ENCODE results near the gene EVL. TPM values are rescaled to one million over a fixed set of nuclear protein-coding genes. Genes with fewer than 3 reads are reported as not detected.

EVL gene
- total RNA-seq, 1 donor from 2014 or later = 159 TPM

DNA sequence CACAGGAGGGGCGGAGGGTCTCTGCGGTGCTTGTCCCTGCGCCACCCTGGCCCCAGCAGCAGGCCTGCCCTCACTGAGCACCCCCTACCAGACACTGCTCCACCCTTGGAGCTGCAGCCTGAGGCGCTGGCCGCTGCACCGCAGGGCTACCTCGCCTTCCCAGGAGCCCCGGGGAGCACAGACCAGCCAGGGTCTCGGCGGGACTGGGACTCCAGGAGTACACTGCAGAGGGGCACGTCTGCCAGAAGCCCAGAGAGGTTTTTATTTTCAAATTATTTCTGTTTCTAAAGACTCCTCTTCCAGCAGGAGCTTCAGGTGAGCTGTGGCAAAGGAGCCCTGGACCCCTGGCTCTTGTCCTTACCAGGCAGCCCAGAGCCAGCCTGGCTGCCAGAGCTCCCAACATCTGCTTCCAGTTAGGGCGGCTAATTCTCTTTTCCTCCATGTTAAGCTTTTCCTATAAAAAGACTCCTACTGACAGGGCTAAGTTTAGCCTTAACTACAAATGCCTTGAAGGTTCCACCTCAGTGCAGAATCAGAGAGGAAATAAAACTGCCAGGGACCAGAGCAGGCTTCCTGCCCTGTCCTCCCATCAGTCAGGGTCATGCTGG, 67.8 kb downstream of the EVL start:
- Mint-ChIP-seq H3K27me3 (no peaks in the 10 kb centered on the region), H3K9me3 (no peaks in the 10 kb centered on the region), H3K4me3 (no peak overlapping the region), H3K36me3 (peaks cover 11% of the 10 kb centered on the region), H3K4me1 (ENCODE audit: unreplicated experiment) (peaks cover 18% of the 10 kb centered on the region), H3K27ac (peak overlapping the region; percentile 23)
- TF ChIP-seq, protein P1, sequence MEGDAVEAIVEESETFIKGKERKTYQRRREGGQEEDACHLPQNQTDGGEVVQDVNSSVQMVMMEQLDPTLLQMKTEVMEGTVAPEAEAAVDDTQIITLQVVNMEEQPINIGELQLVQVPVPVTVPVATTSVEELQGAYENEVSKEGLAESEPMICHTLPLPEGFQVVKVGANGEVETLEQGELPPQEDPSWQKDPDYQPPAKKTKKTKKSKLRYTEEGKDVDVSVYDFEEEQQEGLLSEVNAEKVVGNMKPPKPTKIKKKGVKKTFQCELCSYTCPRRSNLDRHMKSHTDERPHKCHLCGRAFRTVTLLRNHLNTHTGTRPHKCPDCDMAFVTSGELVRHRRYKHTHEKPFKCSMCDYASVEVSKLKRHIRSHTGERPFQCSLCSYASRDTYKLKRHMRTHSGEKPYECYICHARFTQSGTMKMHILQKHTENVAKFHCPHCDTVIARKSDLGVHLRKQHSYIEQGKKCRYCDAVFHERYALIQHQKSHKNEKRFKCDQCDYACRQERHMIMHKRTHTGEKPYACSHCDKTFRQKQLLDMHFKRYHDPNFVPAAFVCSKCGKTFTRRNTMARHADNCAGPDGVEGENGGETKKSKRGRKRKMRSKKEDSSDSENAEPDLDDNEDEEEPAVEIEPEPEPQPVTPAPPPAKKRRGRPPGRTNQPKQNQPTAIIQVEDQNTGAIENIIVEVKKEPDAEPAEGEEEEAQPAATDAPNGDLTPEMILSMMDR (conservative IDR thresholded peaks at IDR 0.05) = no peak
- DNase-seq (ENCODE audit: extremely low spot score, unreplicated experiment) = no peak

DNA sequence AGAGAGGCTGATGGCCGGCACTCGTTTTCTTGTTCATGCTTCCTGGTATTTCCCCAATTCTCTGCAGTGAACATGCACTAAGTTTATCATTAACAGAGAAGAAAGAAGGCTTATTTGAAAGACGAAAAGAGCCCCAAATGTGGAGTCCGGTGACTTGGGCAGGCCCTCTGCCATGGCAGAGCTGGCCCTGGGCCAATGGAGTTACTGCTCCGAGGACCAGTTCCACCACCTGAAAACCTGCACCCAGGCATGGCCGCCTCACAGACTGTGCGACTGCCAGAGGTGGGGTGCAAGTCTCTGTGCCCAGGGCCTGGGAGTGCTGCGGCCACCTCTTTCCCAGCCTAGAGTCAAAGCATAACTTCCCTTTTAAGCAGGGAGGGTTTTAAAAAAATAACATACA, 69.4 kb downstream of the EVL start:
- DNase-seq (ENCODE audit: extremely low spot score, unreplicated experiment) = no peak
- Mint-ChIP-seq H3K27me3 (no peaks in the 10 kb centered on the region), H3K4me1 (ENCODE audit: unreplicated experiment) (peaks cover 19% of the 10 kb centered on the region), H3K9me3 (no peaks in the 10 kb centered on the region), H3K36me3 (peaks cover 11% of the 10 kb centered on the region), H3K27ac (peak overlapping the region; percentile 35), H3K4me3 (no peak overlapping the region)
- TF ChIP-seq, protein P1 (conservative IDR thresholded peaks at IDR 0.05) = no peak

DNA sequence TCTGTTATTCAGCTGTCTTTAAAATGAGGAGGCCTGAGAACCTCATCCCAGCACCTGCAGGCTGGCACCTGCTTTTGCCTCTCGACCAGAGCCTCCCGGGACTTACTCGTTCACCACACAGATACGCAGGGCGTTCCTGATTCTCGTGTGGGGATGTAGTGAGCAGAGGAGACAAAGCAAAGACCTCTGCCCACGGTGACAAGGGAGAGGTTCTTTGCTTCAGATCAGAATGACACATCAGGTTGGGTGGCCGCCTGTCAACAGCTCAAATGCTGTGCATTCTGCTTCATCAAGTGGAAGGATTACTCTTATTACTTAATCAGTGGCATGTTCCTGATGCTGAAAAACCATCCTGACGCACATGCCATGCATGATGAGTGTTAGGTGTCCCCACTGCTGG, 69.9 kb downstream of the EVL start:
- Mint-ChIP-seq H3K9me3 (no peaks in the 10 kb centered on the region), H3K36me3 (peaks cover 7% of the 10 kb centered on the region), H3K27ac (no peak overlapping the region), H3K27me3 (no peaks in the 10 kb centered on the region), H3K4me3 (no peak overlapping the region), H3K4me1 (ENCODE audit: unreplicated experiment) (peaks cover 21% of the 10 kb centered on the region)
- no peak for DNase-seq (ENCODE audit: extremely low spot score, unreplicated experiment)
- TF ChIP-seq, protein P1 (conservative IDR thresholded peaks at IDR 0.05) = no peak

DNA sequence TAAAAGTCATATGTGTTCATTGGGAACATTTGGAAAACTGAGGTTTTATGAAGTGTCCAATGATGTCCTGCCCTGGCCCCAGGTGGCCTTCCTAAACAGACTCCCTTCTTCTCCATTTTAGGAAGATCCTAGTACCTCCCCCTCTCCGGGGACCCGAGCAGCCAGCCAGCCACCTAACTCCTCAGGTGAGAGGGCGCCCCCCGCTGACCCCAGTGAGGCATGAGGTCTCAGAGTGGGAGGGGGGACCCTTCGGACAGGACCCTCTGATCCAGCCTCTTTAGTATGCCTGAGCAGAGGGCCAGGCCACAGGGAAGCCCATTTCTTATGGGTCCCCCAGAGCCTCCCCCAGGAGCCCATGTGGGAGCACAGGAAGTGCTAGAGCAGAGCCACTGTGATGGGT, 70.6 kb downstream of the EVL start:
- no peak for DNase-seq (ENCODE audit: extremely low spot score, unreplicated experiment)

DNA sequence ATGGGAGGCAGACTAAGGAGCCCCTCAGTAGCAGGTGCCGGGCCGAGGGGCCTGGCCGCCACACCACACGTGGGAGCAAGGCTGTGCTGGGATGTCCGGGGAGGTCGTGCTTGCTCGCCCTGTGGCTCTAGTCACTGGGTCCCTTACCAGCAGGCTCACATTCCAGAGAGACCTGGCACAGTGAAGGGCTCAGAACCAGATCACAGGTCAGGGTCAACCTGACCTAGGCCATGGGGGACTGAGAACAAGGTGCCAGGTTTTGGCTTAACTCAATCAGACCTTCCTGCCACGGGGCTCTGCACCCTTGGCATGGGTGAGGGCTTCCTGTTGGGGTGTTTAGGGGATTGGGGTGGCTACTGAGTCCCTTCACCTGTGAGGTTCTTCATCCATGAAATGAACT, 72.0 kb downstream of the EVL start:
- Mint-ChIP-seq H3K4me3 (no peak overlapping the region), H3K4me1 (ENCODE audit: unreplicated experiment) (peaks cover 21% of the 10 kb centered on the region), H3K36me3 (peaks cover 4% of the 10 kb centered on the region), H3K27ac (no peak overlapping the region), H3K9me3 (no peaks in the 10 kb centered on the region), H3K27me3 (no peaks in the 10 kb centered on the region)
- TF ChIP-seq, protein P1 (conservative IDR thresholded peaks at IDR 0.05) = no peak
- no peak for DNase-seq (ENCODE audit: extremely low spot score, unreplicated experiment)

More for the DNA sequence above, 70.6 kb downstream of the EVL start:
- Mint-ChIP-seq H3K9me3 (no peaks in the 10 kb centered on the region), H3K27me3 (no peaks in the 10 kb centered on the region), H3K4me3 (no peak overlapping the region), H3K4me1 (ENCODE audit: unreplicated experiment) (peaks cover 24% of the 10 kb centered on the region), H3K27ac (no peak overlapping the region), H3K36me3 (peaks cover 7% of the 10 kb centered on the region)
- TF ChIP-seq, protein P1 (conservative IDR thresholded peaks at IDR 0.05) = no peak

Measured in type B pancreatic cell (in vitro differentiated cells).